Mesothelial cell of epicardium (in vitro differentiated cells): ENCODE results near the gene TPRG1L. TPM values are rescaled to one million over a fixed set of nuclear protein-coding genes. Genes with fewer than 3 reads are reported as not detected.

ENCODE experiments used
- DNase-seq, 2 experiments: peaks; one replicate each; pipeline ENCODE4 v3.0.0; 2021; ENCODE audit warnings: low spot score in 2 of 2; ENCODE audit not compliant: unreplicated experiment in 2 of 2
- H3K27ac Mint-ChIP-seq: 2 replicates; pipeline ENCODE4 v1.8.0; 2021; ENCODE audit warnings: mixed read lengths
- H3K27me3 Mint-ChIP-seq: 2 replicates; pipeline ENCODE4 v1.8.0; 2021; ENCODE audit warnings: low read depth, mixed read lengths
- H3K36me3 Mint-ChIP-seq: 2 replicates; pipeline ENCODE4 v1.8.0; 2021; ENCODE audit warnings: mixed read lengths
- H3K4me1 Mint-ChIP-seq: 2 replicates; pipeline ENCODE4 v1.8.0; 2021; ENCODE audit warnings: mixed read lengths
- H3K4me3 Mint-ChIP-seq: 2 replicates; pipeline ENCODE4 v1.8.0; 2021; ENCODE audit warnings: mild to moderate bottlenecking, moderate library complexity, mixed read lengths
- H3K9me3 Mint-ChIP-seq: 2 replicates; pipeline ENCODE4 v1.8.0; 2021; ENCODE audit warnings: mixed read lengths
- CTCF ChIP-seq: fragments of 200-600 bp; sonication (generic); IDR thresholded peaks from one replicate; pipeline ENCODE4 v1.5.0; 2021; ENCODE audit warnings: antibody characterized with exemption; ENCODE audit not compliant: unreplicated experiment
- total RNA-seq: library from RNA; stranded (reverse); gene quantifications from 3 replicates; pipeline ENCODE4 v1.2.1, GENCODE V29; 2021

The TPRG1L gene
- total RNA-seq, 1 donor from 2014 or later: 15.7 TPM

GRCh38 chr1:3599816-3600215 is 25.0 kb upstream of the TPRG1L start:
- TF ChIP-seq CTCF: no peak
- no peak for DNase-seq
- H3K4me3 Mint-ChIP-seq: no peak overlapping the region
- no peaks in the 10 kb centered on the region for H3K27me3 Mint-ChIP-seq
- peaks cover 20% of the 10 kb centered on the region for H3K4me1 Mint-ChIP-seq
- H3K36me3 Mint-ChIP-seq: peaks cover 3% of the 10 kb centered on the region
- H3K9me3 Mint-ChIP-seq: no peaks in the 10 kb centered on the region
- H3K27ac Mint-ChIP-seq: no peak overlapping the region

- no peaks in the 10 kb centered on the region for H3K27me3 Mint-ChIP-seq
- no peak for TF ChIP-seq CTCF
- H3K4me3 Mint-ChIP-seq: no peak overlapping the region
- H3K9me3 Mint-ChIP-seq: no peaks in the 10 kb centered on the region
- no peak overlapping the region for H3K27ac Mint-ChIP-seq
- DNase-seq: no peak
- H3K4me1 Mint-ChIP-seq: peaks cover 20% of the 10 kb centered on the region
- peaks cover 3% of the 10 kb centered on the region for H3K36me3 Mint-ChIP-seq
Observed at GRCh38 chr1:3600354-3600753, 24.5 kb upstream of the TPRG1L start.

- H3K27me3 Mint-ChIP-seq: no peaks in the 10 kb centered on the region
- no peak for DNase-seq
- peaks cover 20% of the 10 kb centered on the region for H3K4me1 Mint-ChIP-seq
- no peak overlapping the region for H3K4me3 Mint-ChIP-seq
- no peak overlapping the region for H3K27ac Mint-ChIP-seq
- H3K9me3 Mint-ChIP-seq: no peaks in the 10 kb centered on the region
- no peak for TF ChIP-seq CTCF
- H3K36me3 Mint-ChIP-seq: peaks cover 3% of the 10 kb centered on the region
Observed at GRCh38 chr1:3601743-3602142, 23.1 kb upstream of the TPRG1L start.

- peaks cover 3% of the 10 kb centered on the region for H3K36me3 Mint-ChIP-seq
- no peak for TF ChIP-seq CTCF
- H3K9me3 Mint-ChIP-seq: no peaks in the 10 kb centered on the region
- no peak overlapping the region for H3K27ac Mint-ChIP-seq
- H3K4me3 Mint-ChIP-seq: no peak overlapping the region
- H3K27me3 Mint-ChIP-seq: no peaks in the 10 kb centered on the region
- no peak for DNase-seq
- H3K4me1 Mint-ChIP-seq: peaks cover 17% of the 10 kb centered on the region
Observed at GRCh38 chr1:3602375-3602774, 22.4 kb upstream of the TPRG1L start.

GRCh38 chr1:3603156-3603555 is 21.7 kb upstream of the TPRG1L start:
- TF ChIP-seq CTCF: no peak
- no peak for DNase-seq
- Mint-ChIP-seq H3K27ac (no peak overlapping the region), H3K27me3 (no peaks in the 10 kb centered on the region), H3K36me3 (peaks cover 3% of the 10 kb centered on the region), H3K9me3 (no peaks in the 10 kb centered on the region), H3K4me1 (peaks cover 11% of the 10 kb centered on the region), H3K4me3 (no peak overlapping the region)
